Uterus (tissue), 2 donors: ENCODE results near the gene PTGS1.
"Not testable (repeated sequence)": the region's sequence is repeated elsewhere in the genome, so short reads cannot be mapped to it uniquely, and the experiment has no call there.

Experiments
- POLR2A ChIP-seq, 2 donors: fragments of 450-650 bp; IDR thresholded peaks; one replicate each; pipeline ENCODE4 v1.6.1; 2016; ENCODE audit warnings: antibody characterized with exemption in 2 of 2, mild to moderate bottlenecking in 1 of 2, moderate library complexity in 1 of 2
- TF ChIP-seq, protein P1 (sequence below), 4 experiments: fragments of 200-600 bp in 2 of 4; fragments of 450-650 bp in 2 of 4; sonication (generic) in 2 of 4; IDR thresholded peaks; one replicate each; pipeline ENCODE4 v1.5.1; 2016 to 2019; ENCODE audit warnings: antibody characterized with exemption in 4 of 4, mild to moderate bottlenecking in 2 of 4, moderate library complexity in 1 of 4

DNA sequence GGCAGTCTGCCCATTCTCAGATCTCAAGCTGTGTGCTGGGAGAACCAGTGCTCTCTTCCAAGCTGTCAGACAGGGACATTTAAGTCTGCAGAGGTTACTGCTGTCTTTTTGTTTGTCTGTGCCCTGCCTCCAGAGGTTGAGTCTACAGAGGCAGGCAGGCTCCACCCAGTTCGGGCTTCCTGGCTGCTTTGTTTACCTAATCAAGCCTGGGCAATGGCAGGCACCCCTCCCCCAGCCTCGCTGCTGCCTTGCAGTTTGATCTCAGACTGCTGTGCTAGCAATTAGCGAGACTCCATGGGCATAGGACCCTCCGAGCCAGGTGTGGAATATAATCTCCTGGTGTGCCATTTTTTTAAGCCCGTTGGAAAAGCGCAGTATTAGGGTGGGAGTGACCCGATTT lies 43.3 kb downstream of the PTGS1 start:
- TF ChIP-seq, protein P1, sequence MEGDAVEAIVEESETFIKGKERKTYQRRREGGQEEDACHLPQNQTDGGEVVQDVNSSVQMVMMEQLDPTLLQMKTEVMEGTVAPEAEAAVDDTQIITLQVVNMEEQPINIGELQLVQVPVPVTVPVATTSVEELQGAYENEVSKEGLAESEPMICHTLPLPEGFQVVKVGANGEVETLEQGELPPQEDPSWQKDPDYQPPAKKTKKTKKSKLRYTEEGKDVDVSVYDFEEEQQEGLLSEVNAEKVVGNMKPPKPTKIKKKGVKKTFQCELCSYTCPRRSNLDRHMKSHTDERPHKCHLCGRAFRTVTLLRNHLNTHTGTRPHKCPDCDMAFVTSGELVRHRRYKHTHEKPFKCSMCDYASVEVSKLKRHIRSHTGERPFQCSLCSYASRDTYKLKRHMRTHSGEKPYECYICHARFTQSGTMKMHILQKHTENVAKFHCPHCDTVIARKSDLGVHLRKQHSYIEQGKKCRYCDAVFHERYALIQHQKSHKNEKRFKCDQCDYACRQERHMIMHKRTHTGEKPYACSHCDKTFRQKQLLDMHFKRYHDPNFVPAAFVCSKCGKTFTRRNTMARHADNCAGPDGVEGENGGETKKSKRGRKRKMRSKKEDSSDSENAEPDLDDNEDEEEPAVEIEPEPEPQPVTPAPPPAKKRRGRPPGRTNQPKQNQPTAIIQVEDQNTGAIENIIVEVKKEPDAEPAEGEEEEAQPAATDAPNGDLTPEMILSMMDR (IDR thresholded peaks at IDR 0.05) = not testable (repeated sequence)
- TF ChIP-seq POLR2A (IDR thresholded peaks at IDR 0.05) = not testable (repeated sequence)
